Neural progenitor cell (in vitro differentiated cells): Measurements from ENCODE around the gene PMEPA1. TPM values are rescaled to one million over a fixed set of nuclear protein-coding genes. Genes with fewer than 3 reads are reported as not detected.

Experiments
- DNase-seq: peaks from one replicate; pipeline ENCODE4 v3.0.0-alpha.2; 2016; ENCODE audit warnings: low spot score
- H2AFZ ChIP-seq: fragments of 200-600 bp; sonication (generic); replicated peaks from 2 replicates; pipeline ENCODE4 v1.6.1; 2016; ENCODE audit warnings: antibody characterized with exemption
- H3F3A ChIP-seq: fragments of 200-600 bp; sonication (generic); 2 replicates; pipeline ENCODE4 v1.6.1; 2016; ENCODE audit warnings: antibody characterized with exemption, low read depth
- H3K27ac ChIP-seq: fragments of 200-600 bp; sonication (generic); 2 replicates; pipeline ENCODE4 v1.5.1; 2016; ENCODE audit warnings: mild to moderate bottlenecking
- H3K27me3 ChIP-seq: fragments of 200-600 bp; sonication (generic); 2 replicates; pipeline ENCODE4 v1.6.1; 2016; ENCODE audit warnings: mild to moderate bottlenecking, moderate library complexity
- H3K36me3 ChIP-seq: fragments of 200-600 bp; sonication (generic); 2 replicates; pipeline ENCODE4 v1.5.1; 2016
- H3K4me1 ChIP-seq: fragments of 200-600 bp; sonication (generic); 2 replicates; pipeline ENCODE4 v1.6.1; 2016; ENCODE audit warnings: mixed run types
- H3K4me2 ChIP-seq: fragments of 200-600 bp; sonication (generic); 2 replicates; pipeline ENCODE4 v1.6.1; 2016
- H3K4me3 ChIP-seq: fragments of 200-600 bp; sonication (generic); 2 replicates; pipeline ENCODE4 v1.5.1; 2016
- H3K79me2 ChIP-seq: fragments of 200-600 bp; sonication (generic); 2 replicates; pipeline ENCODE4 v1.6.1; 2016; ENCODE audit warnings: low read depth
- H3K9ac ChIP-seq: fragments of 200-600 bp; sonication (generic); 2 replicates; pipeline ENCODE4 v1.6.1; 2016
- H3K9me3 ChIP-seq: fragments of 200-600 bp; sonication (generic); 2 replicates; pipeline ENCODE4 v1.5.1; 2016; ENCODE audit warnings: low read depth
- H4K20me1 ChIP-seq: fragments of 200-600 bp; sonication (generic); 2 replicates; pipeline ENCODE4 v1.6.1; 2016; ENCODE audit warnings: low read depth
- H3K27ac Mint-ChIP-seq: 3 replicates; pipeline ENCODE4 v1.8.0; 2021; ENCODE audit warnings: mixed read lengths
- H3K27me3 Mint-ChIP-seq: 2 replicates; pipeline ENCODE4 v1.8.0; 2022; ENCODE audit warnings: low read depth, mild to moderate bottlenecking, inconsistent platforms, moderate library complexity, mixed read lengths; ENCODE audit not compliant: insufficient read depth
- H3K36me3 Mint-ChIP-seq: 3 replicates; pipeline ENCODE4 v1.8.0; 2021; ENCODE audit warnings: mixed read lengths
- H3K4me1 Mint-ChIP-seq: 3 replicates; pipeline ENCODE4 v1.8.0; 2021; ENCODE audit warnings: mixed read lengths
- H3K4me3 Mint-ChIP-seq: 3 replicates; pipeline ENCODE4 v1.8.0; 2021; ENCODE audit warnings: mild to moderate bottlenecking, moderate library complexity, mixed read lengths
- H3K9me3 Mint-ChIP-seq: 3 replicates; pipeline ENCODE4 v1.8.0; 2020; ENCODE audit warnings: mixed read lengths
- CTCF ChIP-seq: fragments of 200-600 bp; sonication (generic); IDR thresholded peaks from 2 replicates; pipeline ENCODE4 v1.5.1; 2017; ENCODE audit warnings: antibody characterized with exemption, mild to moderate bottlenecking
- EZH2 ChIP-seq: fragments of 200-600 bp; sonication (generic); IDR thresholded peaks from 2 replicates; pipeline ENCODE4 v1.6.1; 2017; ENCODE audit warnings: antibody characterized with exemption, mild to moderate bottlenecking, moderate library complexity
- EZH2phosphoT487 ChIP-seq: fragments of 200-600 bp; sonication (generic); IDR thresholded peaks from 2 replicates; pipeline ENCODE4 v1.6.1; 2017; ENCODE audit warnings: antibody characterized with exemption
- total RNA-seq: library from RNA; depleted of rRNA; stranded (reverse); fragments of >200 nt; gene quantifications from 2 replicates; pipeline ENCODE4 v1.2.3, GENCODE V29; 2015; ENCODE audit warnings: low replicate concordance

PMEPA1 gene
- total RNA-seq, 1 donor from 2014 or later = 1.7 TPM

GRCh38 chr20:57621421-57622200 is 88.2 kb downstream of the PMEPA1 start:
- Mint-ChIP-seq H3K4me1 (peaks cover 5% of the 10 kb centered on the region), H3K9me3 (peaks cover 9% of the 10 kb centered on the region), H3K27me3 (peaks cover 13% of the 10 kb centered on the region), H3K36me3 (no peaks in the 10 kb centered on the region), H3K27ac (no peak overlapping the region), H3K4me3 (no peak overlapping the region)
- Histone ChIP-seq H3K36me3 (no peaks in the 10 kb centered on the region), H3K4me3 (no peak overlapping the region), H2AFZ (no peak overlapping the region), H3K79me2 (no peaks in the 10 kb centered on the region), H3K4me2 (no peak overlapping the region), H3F3A (no peaks in the 10 kb centered on the region), H4K20me1 (no peaks in the 10 kb centered on the region), H3K4me1 (no peaks in the 10 kb centered on the region), H3K9me3 (no peaks in the 10 kb centered on the region), H3K9ac (no peak overlapping the region), H3K27ac (no peak overlapping the region), H3K27me3 (no peaks in the 10 kb centered on the region)
- DNase-seq = no peak
- TF ChIP-seq EZH2 (no peak), EZH2phosphoT487 (no peak), CTCF (no peak)

GRCh38 chr20:57620999-57621398 is 88.8 kb downstream of the PMEPA1 start:
- no peak overlapping the region for H3K27ac ChIP-seq
- H3K79me2 ChIP-seq = no peaks in the 10 kb centered on the region
- TF ChIP-seq EZH2 = no peak
- no peak for TF ChIP-seq EZH2phosphoT487
- TF ChIP-seq CTCF = no peak
- DNase-seq = no peak
- H2AFZ ChIP-seq = no peak overlapping the region
- Mint-ChIP-seq H3K4me1 (peaks cover 5% of the 10 kb centered on the region), H3K27ac (no peak overlapping the region), H3K36me3 (no peaks in the 10 kb centered on the region), H3K9me3 (peaks cover 9% of the 10 kb centered on the region), H3K27me3 (peaks cover 13% of the 10 kb centered on the region), H3K4me3 (no peak overlapping the region)
- H3K9ac ChIP-seq = no peak overlapping the region
- H3K4me3 ChIP-seq = no peak overlapping the region
- no peak overlapping the region for H3K4me2 ChIP-seq
- H3K9me3 ChIP-seq = no peaks in the 10 kb centered on the region
- no peaks in the 10 kb centered on the region for H3K27me3 ChIP-seq
- no peaks in the 10 kb centered on the region for H4K20me1 ChIP-seq
- H3K4me1 ChIP-seq = no peaks in the 10 kb centered on the region
- no peaks in the 10 kb centered on the region for H3K36me3 ChIP-seq
- no peaks in the 10 kb centered on the region for H3F3A ChIP-seq

- no peaks in the 10 kb centered on the region for H3K36me3 ChIP-seq
- DNase-seq = no peak
Measured at GRCh38 chr20:57620274-57620990, 89.4 kb downstream of the PMEPA1 start, which contains the start of gene ZBP1. Gene ZBP1 (minus strand): TSS chr20:57620426. CDS start chr20:57620295, 131 bp downstream.

More at GRCh38 chr20:57620274-57620990, 89.4 kb downstream of the PMEPA1 start, which contains the start of gene ZBP1:
- no peaks in the 10 kb centered on the region for H3K27me3 ChIP-seq
- no peaks in the 10 kb centered on the region for H3K4me1 ChIP-seq
- H3K27ac ChIP-seq = no peak within 1 kb of the TSS
- H3K9me3 ChIP-seq = no peaks in the 10 kb centered on the region
- H3K27ac Mint-ChIP-seq = no peak within 1 kb of the TSS
- H3K4me3 Mint-ChIP-seq = no peak within 1 kb of the TSS
- TF ChIP-seq CTCF = no peak
- TF ChIP-seq EZH2phosphoT487 = no peak
- no peak for TF ChIP-seq EZH2
- peaks cover 13% of the 10 kb centered on the region for H3K27me3 Mint-ChIP-seq
- no peak within 1 kb of the TSS for H3K4me3 ChIP-seq
- no peaks in the 10 kb centered on the region for H4K20me1 ChIP-seq
- no peaks in the 10 kb centered on the region for H3F3A ChIP-seq
- H3K79me2 ChIP-seq = no peaks in the 10 kb centered on the region
- peaks cover 5% of the 10 kb centered on the region for H3K4me1 Mint-ChIP-seq
- no peak within 1 kb of the TSS for H3K9ac ChIP-seq
- no peak within 1 kb of the TSS for H3K4me2 ChIP-seq
- H2AFZ ChIP-seq = no peak within 1 kb of the TSS
- peaks cover 9% of the 10 kb centered on the region for H3K9me3 Mint-ChIP-seq
- H3K36me3 Mint-ChIP-seq = no peaks in the 10 kb centered on the region
